Stimulated activated CD4-positive, alpha-beta T cell treated with anti-CD3 and anti-CD28 coated beads, Interleukin-2, amount 100 ng/mL, for 48 hours (primary cell): ENCODE results near the gene PSMA4.
"Not testable (repeated sequence)": the region's sequence is repeated elsewhere in the genome, so short reads cannot be mapped to it uniquely, and the experiment has no call there.

Experiments used
- DNase-seq, 2 donors: peaks; one replicate each; pipeline ENCODE4 v3.0.0-alpha.2; 2020

Gene PSMA4

GRCh38 chr15:78552597-78552996, 12.4 kb downstream of the PSMA4 start:
- DNase-seq: no peak

GRCh38 chr15:78560201-78560600, 20.0 kb downstream of the PSMA4 start:
- not testable (repeated sequence) for DNase-seq

- no peak for DNase-seq
Observed at GRCh38 chr15:78561490-78561889, 21.2 kb downstream of the PSMA4 start.

- DNase-seq: no peak
Observed at GRCh38 chr15:78563092-78563491, 22.8 kb downstream of the PSMA4 start.

DNA sequence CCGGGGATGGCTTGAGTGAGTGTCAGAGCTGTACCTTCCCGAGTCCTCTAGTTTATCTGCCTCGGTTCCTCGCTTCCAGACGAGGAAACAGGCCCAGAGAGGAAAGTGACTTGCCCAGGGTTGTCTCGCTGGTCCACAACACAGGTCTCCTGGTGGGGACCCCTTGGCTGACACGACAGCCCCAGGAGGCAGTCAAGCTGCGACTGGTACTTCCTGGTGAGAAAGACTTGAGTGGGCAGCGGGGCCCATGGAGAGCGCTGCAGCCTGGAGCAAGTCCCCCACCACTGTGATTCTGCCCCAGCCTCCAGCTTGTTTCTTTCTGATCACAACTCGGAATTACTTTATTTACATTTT, 24.5 kb downstream of the PSMA4 start:
- peak in 1 of 2 donors; percentile 5 for DNase-seq

GRCh38 chr15:78565097-78565950, 25.1 kb downstream of the PSMA4 start, which contains the start of gene CHRNA5:
Gene CHRNA5 (plus strand): TSS chr15:78565520. CDS start chr15:78565720, 200 bp downstream.
- DNase-seq: peak; percentile 72 to 77

DNA sequence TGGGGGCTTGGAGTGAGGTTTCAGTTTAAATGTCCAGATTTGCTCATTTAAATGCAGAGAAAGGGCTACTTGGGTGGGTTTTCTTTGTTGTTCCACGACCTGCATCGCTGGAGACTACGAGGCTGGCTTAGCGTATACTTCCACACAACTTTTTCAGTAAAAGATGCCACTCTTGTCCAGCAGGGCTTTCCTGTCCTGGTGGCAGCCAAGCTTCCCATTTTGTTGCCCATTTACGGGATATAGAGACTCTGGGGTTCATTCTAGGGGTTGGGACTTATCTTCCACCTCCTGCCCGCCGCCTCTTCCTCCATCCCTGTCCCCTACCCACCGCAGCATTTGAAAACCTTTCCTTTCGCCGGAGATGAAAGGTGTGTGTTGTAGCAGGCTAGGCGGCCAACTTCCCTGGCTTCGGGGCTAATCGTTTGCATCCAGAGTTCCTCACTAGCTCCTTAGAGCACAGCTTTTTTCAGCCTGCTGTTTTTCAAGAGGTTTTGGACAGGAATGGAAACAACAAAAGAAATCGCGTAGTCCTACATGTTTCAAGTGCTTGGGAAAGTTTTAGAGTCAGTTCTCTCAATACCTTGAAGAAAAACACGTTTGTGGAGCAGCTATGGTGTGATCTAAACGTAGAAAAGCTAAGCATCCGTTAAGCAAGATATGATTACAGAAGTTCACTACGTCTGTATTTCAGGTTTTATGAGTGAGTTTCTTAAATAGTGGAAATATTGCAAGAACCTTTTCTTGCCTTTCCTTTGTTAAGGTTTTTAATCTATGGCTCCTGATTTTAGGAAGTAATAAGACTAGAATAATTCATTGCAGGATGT, 25.9 kb downstream of the PSMA4 start:
- DNase-seq: peak in 1 of 2 donors; percentile 1

DNA sequence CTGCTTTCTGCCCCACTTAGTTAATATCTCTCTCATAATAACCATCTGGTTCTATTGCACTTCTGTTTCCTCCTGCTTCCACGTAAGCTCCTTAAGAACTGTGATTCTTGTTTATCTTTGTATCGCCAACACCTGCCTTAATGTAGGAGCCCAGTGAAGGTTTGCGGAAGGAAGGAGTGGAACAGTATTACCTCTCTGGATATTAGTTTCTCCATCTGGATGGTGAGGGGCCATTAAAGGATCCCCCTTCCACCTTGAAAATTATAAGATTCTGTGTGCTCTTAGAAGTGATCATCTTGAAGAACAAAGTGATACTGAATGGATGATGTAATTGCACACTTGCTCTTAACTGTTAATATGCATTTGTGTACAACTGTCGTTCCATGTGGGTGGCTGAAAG, 27.3 kb downstream of the PSMA4 start:
- no peak for DNase-seq

DNA sequence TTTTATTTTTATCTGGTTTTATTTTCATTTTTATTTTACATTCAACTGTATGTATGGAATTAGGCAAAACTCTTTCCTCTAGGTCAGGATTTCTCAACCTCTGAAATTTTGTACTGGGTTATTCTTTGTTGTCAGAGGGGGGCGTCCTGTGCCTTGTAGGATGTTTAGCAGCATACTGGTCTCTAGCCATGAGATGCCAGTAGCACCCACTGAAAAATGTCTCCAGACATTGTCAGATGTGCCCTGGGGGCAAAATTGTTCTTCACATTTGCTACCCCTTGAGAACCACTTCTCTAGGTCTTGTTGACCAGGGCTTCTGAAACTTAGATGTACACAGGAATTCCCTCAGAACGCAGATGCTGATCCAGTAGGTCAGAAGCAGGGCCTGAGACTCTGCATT, 30.5 kb downstream of the PSMA4 start:
- no peak for DNase-seq

DNA sequence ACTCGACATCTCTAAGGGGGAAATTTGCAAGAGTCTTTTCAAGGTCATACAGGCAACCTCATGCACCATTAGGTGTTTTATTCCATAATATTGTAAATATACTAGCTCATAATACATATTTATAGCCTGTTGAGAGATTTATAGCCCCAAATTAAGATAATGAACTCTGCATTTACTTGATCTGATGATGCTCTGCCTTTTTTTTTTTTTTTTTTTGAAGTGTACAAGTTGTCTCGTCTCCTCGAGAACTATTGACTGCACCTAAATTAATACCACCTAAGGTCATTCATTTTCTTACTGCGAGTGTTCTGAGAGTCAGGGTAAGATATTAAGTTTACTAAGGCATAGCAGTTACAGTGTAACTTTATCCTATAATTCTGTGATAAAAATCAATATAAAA, 31.1 kb downstream of the PSMA4 start:
- no peak for DNase-seq

GRCh38 chr15:78573416-78573815, 33.2 kb downstream of the PSMA4 start:
- DNase-seq: no peak

DNA sequence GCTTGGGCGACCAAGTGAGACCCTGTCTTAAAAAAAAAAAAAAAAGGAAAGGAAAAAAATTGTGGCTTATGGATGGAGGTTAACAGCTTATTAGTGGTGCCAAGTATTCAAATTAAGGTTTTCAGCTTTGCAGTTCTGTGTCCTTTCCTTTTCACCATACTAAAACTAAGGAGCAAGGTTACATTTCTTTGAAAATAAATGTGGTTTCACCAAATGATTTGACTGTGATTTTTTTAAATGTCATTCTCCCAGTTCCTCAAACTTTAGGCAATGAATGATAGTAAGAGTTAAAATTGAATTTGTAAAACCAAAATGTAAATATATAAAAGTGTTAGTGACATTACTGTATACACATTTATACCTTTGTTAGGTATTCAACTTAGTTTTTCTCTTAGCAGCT, 34.7 kb downstream of the PSMA4 start:
- DNase-seq: no peak

GRCh38 chr15:78597583-78597982, 57.3 kb downstream of the PSMA4 start:
- no peak for DNase-seq

DNA sequence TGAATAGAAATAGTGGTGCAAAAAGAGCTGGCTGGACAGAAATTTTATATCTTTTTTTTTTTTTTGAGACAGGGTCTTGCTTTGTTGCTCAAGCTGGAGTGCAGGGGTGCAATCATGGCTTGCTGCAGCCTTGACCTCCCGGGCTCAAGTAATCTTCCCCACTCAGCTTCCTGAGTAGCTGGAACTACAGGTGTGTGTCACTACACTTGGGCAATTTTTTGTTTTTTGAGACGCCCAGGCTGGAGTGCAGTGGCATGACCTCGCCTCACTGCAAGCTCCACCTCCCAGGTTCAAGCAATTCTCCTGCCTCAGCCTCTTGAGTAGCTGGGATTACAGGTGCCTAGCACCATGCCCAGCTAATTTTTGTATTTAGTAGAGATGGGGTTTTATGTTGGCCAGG, 58.1 kb downstream of the PSMA4 start:
- DNase-seq: no peak

DNA sequence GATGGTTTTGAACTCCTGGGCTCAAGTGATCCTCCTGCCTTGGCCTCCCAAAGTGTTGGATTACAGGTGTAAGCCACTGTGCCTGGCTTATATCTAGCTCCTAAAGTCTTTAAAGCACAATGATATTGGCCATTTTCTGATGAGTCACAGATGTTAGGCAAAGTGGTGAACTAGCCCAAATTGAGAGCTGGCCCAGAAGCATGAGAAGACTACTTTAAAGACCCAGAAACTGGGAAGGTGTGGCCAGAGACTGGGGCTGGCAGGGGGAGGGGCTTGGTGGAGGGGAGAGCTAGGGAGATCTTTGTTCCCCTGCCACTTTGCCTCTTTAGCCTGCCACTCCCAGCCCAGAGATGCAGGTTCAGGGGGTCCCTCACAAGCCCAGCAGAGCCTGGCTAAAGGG, 58.9 kb downstream of the PSMA4 start:
- no peak for DNase-seq
